ENCODE measurements around the gene IMPG1.

DNA sequence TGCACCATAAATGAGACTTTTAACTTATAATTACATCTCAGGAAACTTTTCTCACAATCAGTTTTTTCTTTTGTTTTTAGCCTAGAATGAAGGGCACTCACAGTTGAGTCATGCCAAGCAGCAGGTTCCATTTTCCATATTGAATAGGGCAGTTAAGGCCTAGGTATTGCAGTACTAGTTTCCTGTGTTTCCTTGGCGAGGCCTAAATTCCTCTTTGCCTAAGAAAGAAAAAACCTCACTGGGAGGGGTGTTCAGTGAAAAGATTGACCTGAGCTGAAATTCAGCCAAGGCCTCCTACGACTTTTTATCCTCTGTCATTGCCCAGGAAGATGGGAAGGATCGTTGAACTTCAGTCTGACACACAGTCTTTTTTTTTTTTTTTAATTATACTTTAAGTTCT, 85.5 kb downstream of the IMPG1 start:
- TF ChIP-seq, protein P1, sequence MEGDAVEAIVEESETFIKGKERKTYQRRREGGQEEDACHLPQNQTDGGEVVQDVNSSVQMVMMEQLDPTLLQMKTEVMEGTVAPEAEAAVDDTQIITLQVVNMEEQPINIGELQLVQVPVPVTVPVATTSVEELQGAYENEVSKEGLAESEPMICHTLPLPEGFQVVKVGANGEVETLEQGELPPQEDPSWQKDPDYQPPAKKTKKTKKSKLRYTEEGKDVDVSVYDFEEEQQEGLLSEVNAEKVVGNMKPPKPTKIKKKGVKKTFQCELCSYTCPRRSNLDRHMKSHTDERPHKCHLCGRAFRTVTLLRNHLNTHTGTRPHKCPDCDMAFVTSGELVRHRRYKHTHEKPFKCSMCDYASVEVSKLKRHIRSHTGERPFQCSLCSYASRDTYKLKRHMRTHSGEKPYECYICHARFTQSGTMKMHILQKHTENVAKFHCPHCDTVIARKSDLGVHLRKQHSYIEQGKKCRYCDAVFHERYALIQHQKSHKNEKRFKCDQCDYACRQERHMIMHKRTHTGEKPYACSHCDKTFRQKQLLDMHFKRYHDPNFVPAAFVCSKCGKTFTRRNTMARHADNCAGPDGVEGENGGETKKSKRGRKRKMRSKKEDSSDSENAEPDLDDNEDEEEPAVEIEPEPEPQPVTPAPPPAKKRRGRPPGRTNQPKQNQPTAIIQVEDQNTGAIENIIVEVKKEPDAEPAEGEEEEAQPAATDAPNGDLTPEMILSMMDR (conservative IDR thresholded peaks at IDR 0.05) = no peak
- TF ChIP-seq ZFX (IDR thresholded peaks at IDR 0.05) = no peak
